Measurements from ENCODE around the gene NAXD.
A peak's percentile ranks its signal among the peaks of the same experiment; 100 is the strongest.
"Not testable (repeated sequence)": the region's sequence is repeated elsewhere in the genome, so short reads cannot be mapped to it uniquely, and the experiment has no call there.

NAXD gene

DNA sequence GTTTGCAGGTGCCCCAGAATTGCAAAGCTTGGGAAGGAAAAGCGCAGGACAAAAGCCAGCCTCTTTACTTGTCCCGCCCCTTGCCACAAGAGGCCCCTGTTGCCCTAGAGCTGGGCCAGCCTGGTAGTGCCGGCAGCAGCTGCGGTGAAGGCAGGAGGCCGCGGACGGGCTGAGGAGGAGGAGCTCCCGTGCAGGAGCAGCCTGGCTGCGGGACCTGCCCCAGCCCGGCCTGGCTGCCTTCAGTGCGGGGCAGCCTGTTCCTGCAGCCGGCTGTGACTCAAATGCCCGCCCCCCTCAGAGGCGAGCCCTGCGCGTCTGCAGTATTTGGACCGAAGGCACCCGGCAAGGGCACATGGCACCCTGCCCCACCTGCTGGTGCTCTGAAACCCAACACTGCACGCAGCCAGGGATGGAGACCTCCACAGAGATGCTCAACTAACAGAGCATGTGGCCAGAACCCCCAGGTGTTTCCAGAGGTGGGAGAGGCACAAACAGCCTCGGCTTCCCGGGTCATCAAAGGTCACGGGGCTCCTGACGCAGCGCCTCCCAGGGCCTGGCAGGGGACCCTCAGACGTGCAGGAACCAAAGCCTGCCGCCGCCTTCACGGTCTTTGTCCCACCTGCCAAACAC is 29.7 kb downstream of the NAXD start:
- peak; percentile 86 for DNase-seq (ENCODE audit: low spot score)

DNA sequence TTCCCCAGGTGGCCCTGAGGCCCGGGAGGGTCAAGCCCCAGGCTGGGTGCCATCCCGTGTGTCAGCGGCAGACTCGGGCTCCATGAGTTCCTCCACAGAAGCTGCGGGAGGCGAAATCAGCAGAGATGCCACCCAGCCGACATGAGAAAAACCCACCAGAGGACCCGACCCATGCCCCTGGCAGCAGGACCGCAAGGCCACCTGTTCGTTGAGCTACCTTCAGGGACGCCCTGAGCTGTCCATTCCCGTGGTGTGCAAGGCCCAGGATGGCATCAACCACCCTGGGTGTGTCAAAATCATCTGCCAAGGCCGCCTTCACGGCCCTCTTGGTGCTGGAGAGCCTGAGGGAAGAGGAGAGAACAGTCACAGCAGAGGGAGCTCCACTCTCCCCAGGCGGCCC is 30.4 kb downstream of the NAXD start:
- no peak for DNase-seq (ENCODE audit: low spot score)

DNA sequence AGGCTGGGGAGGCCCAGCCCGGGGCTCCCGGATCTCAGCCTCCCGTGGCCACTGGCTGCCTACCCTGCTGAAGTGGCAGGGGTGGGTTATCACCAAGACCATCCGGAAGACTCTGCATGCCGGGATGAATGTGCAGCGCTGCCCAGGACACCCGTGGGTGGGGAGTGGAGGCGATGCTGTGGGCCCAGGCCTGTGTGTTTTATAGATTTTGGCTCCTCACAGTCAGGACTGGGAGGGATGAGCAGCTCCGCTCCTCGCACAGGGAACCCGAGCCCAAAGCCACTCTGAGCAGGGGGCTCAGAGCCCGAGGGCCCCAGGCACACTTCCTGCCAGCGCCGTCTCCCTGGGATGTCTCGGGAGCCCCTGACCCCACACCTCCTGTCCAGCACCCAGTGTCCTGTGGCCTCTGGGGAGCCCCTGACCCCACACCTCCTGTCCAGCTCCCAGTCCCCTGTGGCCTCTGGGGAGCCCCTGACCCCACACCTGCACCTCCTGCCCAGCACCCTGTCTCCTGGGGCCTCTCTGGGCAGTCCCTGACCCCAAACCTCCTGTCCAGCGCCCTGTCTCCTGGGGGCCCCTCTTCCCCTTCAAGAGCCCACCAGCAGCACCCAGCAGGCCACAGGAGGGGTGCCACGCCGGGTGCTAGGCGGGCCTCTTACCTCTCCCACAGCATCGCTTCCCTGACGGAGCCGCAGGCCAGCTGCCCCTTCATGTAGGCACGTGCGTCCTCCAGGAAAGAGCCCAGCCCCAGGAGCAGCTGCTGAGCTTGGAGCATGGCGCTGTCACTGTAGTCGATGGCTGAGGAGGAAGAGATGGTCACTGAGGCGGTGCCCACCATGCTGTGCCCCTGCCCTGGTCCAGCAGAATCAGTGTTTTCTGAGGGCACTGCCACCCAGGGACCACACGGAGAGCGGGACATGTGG is 31.4 kb downstream of the NAXD start:
- no peak for DNase-seq (ENCODE audit: low spot score)

DNA sequence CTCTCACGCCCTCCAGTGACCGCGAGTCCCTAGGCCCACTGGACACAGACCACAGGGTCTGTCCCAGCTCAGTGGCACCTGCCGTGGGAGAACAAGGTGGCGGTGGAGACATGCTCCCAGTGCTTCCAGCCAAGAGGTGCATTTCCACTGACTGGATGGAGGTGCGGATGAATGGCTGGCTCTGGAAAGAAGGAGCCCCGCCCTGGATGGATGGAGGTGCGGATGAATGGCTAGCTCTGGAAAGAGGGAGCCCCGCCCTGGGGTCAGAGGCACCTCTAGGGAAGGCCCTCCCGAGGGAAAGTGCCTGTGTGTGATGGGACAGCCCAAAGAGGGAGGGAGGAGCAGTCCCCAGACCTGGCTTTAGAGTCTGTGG is 32.0 kb downstream of the NAXD start:
- no peak for DNase-seq (ENCODE audit: low spot score)

DNA sequence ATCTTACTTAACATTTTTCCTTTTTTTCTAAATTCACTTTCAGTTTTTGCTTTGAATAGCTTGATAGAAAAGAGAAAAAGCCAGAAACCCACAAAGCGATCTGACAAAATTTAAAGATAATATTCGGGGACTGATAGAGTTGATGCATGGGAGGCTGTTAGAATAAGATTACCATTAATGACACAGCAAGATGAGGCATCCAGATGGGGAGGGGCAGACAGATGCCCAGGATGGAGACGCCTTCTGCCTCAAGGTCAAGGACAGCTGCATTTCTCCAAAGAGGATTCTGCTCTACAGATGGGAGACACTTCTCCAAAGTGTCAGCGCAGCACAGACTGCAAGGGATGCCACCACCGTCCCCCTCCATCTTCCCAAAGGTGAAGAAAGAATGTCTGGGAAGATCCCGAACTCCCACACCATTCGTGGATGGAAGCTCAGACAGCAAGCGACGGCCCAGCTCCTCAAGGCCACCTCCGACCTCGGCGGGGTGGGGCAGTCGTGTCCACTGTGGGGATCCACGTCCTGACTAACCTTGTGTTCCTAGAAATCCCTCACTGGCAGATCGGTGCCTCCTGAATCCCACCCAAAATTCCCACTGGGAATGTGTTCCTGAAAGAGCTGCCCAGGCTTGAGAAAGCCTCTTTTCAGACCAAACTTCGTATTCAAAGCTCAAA is 32.9 kb downstream of the NAXD start:
- no peak for DNase-seq (ENCODE audit: low spot score)

DNA sequence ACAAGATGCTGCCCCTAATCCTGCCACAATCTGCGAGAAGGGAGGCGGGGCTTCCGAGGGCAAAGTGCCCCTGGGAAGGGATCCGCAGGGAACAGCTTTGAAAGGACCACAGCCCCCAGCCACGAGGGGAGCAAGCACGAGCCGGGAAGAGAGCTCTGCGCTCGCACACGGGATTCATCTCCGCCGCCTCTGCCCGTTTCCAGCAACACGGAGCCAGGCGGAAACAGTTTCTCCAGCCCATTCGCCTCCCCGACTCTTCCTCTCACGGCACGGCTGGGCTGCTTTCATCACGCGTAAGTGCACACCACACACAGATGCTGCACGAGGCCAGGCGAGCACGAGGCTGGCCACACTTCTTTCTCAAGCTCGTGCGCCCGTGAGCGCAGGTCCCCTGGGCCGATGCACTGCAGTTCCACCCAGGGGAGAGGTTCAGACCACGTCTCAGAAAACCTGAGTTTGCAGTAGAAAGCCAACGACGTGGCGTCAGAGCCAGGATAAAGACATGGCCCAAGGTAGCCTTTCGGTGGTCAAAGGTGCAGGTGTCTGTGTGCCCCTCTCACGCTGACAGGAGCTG is 33.6 kb downstream of the NAXD start:
- no peak for DNase-seq (ENCODE audit: low spot score)

DNA sequence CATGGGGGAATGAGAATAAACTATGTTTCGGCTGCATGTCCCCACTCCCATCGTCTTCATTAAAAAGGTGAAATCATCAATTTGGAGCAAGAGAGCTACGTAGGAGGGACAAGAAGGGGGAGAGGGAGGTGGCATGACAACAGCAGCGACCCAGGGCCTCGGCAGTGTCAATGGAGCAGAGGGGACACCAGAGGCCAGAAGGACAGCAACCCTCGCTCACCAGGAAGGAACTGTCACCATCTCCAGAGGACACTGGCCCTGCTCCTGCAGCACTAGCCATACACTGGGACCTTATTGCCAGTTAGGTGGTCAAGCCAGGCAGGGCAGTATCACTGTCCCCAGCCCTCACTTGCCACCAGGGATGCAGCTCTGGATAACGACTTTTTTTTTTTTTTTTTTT is 34.2 kb downstream of the NAXD start:
- DNase-seq (ENCODE audit: low spot score): no peak

DNA sequence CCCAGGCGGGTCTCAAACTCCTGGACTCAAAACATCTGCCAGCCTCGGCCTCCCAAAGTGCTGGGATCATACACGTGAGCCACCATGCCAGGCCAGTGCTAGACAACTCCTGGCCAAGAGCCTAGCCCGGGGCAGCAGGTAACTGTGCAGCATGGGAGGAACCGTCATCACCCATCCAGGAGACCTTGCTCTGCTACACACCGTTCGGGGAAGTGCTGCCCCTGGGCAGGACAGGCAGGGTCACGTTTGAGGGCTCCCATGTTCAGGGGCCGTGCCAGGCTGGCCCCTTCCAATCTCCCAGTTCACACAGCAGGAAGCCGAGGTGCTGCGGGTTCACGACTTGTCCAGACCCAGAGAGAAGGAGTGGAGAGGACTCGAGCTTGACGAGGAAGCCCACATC is 35.1 kb downstream of the NAXD start:
- no peak for DNase-seq (ENCODE audit: low spot score)

DNA sequence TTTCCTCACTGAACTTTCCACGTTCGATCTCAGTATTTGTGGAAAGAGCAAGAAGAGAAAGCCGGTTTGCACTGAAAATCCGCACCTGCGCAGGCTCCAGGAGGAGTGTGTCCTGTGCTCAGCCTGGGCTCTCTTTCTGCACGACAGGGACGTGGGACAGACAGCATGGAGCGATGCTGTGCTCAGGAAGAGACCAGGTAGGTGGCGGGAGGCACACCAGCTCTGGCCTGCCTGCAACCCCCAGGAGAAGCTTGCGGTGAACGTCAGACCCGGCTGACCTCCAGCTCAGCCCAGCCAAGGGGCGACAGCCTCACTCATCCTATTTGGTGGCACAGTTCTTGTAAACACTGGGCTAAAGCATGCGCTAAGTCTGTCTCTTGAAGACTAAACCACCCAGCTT is 35.9 kb downstream of the NAXD start:
- DNase-seq (ENCODE audit: low spot score): no peak

DNA sequence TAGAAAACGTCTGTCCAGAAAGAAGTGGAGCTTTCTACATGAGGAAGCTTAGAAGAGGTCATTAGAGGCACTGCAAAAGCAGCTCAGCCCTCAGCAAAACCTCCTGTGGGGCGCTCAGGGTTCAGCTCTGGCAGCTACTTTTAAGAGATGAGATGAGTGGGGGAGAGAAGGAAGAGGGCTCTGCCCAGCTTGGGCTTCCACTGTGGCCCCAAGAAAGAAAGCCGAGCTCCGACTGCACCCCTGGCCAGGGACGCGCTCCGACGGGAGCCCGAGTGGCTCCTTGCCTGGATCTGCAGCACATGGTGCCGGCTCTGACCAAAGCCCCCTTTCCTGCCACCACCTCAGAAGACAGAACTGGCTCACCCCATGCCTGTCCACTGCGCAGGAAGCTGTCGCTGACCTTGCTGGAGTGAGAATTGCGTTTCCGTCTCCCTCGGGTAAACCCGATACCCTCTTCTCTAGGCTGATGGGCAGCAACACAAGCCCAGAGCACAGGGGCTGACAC is 36.4 kb downstream of the NAXD start:
- DNase-seq (ENCODE audit: low spot score): no peak

DNA sequence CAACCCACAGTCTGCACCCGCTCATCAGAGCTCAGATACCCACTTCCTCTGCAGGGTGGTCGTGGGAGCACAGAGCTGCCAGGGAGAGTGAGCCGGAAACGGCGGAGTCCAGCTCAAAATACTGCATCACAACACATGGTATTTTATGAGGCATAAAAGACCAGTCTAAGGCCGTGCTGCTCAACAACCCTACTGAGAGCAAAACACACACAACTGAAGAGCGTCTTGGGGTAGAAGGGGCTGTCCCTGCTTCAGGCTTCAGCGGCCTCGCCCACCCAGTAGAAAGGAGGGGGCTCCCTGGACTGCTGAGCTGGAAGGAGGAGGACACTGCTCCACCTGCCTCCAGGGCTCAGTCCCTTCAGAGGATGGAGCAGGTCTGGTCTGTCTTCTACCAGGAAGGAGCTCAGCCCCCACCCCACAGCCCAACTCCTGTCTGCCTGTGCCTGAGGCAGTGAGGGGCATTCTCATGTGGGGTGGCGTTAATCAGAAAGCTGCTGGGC is 36.9 kb downstream of the NAXD start:
- no peak for DNase-seq (ENCODE audit: low spot score)

DNA sequence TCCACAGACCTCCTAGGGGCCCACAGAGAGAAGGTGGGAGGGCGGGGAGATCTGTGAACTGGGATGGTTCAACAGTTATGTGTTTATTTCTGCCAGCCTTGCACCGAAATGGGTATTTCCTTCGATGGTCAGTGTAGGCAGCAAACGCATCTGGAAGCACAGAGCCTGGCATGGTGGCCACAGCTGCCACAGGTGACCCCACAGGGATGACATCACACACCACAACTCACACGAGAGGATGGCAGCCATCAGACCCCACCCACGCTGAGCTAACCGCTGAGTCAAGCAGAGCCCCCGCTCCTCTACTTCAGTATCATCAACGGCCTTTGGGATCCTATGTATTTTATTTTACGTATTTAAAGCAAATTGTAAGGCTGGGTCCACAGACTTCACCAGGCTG is 37.4 kb downstream of the NAXD start:
- no peak for DNase-seq (ENCODE audit: low spot score)

DNA sequence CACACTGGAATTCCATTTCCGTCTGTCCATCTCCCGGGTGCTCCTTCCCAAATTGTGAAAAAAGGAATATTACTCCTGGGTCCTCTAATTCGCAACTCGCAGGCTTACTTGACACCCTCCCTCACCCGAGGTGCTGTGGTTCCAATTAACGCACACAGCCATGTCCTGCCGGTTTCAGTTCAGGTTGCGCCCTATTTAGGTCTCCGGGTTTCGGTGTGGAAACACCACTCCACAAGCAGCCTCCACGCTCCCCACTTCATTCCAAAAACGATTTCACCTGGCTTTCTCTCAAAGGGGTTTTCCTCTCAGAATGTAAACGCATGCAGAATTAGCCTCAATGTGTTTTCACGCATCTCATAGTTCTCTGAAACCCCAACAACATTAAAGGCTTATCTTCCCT is 37.9 kb downstream of the NAXD start:
- no peak for DNase-seq (ENCODE audit: low spot score)

DNA sequence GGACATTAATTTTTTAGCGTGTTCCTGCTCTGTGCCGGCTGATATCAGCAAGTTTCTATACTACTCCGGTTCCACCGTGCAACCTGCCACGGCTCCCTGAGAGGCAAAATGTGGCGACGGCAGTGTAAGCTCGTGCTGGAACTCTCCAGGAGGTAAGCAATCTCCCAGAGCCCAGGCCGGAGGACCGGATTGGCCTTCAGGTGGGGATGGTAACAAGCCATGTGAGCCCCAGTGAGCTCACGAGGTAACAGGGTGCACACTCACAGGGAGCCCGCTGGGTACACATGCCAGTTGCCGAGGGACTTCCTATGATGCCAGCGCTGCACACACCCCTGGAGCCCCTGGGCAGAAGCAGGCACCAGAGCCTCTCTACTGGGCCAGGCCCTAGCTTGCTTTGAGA is 38.5 kb downstream of the NAXD start:
- DNase-seq (ENCODE audit: low spot score): no peak

DNA sequence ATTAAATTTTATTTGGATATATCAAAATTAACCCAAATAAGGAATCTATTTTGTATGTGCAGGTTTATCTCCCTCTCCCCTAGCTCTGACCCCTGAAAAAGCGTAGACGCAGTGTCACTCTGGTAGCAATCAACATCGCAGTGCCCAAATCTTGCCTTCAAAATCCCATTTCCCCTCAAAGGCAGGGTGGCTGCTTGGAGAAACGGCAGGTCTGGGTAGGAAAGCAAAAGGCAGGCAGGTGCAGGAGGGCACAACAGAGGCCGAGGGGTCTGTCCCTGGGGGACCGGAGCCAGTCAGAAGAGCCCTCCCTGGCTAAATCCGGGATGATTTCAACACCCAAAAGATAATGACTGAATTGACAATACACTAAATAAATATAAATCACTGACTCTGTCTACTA is 41.9 kb downstream of the NAXD start:
- DNase-seq (ENCODE audit: low spot score): no peak

DNA sequence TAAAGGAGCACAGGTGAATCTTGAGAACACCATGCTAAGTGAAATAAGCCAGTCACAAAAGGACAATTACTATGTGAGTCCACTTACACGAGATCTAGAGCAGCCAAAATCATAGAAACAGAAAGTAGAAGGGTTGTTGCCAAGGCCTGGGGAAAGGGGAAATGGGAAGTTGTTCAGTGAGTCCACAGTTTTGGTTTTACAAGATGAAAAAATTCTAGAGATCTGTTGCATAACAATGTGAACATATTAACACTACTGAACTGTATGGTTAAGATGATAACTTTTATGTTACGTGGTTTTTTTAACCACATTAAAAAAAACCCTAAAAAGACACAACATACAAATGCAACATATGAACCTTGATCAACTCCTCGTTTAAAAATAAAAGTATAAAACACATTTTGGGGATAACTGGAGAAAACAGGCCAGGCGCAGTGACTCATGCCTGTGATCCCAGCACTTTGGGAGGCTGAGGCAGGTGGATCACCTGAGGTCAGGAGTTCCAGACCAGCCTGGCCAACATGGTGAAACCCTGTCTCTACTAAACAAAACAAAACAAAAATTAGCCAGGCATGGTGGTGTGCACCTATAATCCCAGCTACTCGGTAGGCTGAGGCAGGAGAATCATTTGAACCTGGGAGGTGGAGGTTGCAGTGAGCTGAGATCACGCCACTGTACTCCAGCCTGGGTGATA is 43.0 kb downstream of the NAXD start:
- DNase-seq (ENCODE audit: low spot score): not testable (repeated sequence)

DNA sequence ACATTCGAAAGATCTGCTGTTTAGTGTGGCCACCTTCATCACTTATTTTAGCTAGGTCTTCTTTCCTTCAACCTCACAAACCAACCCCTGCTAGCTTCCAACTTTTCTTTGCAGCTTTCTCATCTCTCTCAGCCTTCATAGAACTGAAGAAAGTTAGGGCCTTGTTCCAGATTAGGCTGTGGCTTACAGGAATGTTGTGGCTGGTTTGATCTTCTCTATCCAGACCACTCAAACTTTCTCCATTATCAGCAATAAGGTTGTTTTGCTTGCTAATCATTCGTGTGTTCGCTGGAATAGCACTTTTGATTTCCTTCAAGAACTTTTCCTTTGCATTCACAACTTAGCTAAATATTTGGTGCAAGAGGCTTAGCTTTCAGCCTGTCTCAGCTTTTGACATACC is 45.9 kb downstream of the NAXD start:
- no peak for DNase-seq (ENCODE audit: low spot score)

DNA sequence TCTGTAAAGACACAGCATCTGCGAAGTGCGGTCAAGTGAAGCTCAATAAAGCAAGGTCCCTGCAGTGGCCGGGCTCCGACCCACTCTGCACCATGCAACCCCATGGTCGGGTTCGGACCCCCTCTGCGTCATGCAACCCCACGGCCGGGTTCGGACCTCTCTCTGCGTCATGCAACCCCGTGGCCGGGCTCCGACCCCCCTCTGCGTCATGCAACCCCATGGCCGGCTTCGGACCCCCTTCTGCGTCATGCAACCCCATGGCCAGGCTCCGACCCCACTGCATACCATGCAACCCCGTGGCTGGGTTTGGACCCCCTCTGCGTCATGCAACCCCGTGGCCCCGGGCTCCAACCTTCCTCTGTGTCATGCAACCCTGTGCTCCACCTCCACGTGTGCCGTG is 46.7 kb downstream of the NAXD start:
- DNase-seq (ENCODE audit: low spot score): no peak

DNA sequence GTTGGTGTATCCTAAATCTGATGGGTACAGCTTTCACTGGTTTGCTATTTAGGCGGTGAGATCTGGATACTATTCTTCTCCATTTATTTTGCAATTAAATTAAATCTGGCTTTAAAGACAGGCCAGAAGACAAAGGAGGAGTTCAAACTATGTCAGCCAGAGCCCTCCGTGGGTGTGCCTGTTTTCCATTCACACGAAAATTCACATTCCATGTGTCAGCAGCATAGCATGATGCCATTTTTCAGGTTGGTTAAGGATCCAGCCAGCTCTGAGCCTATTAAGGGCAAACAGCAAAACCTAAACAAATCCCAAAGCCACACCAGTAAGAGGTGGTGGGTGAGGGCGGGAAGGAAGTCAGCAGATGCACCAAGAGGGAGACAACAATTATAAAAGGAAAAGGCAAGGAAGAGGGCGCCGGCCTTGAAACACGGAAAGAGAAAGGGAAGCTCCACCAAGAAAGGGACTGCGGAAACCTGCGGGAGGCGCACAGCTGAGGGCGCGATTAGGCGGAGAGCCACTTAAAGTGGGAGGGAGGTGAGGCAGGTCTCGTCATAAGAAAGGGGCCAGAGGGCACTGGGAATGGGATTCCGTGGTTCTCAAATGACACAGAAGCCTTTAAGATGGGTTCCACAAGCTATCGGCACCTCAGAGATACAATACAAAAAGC is 47.6 kb downstream of the NAXD start:
- no peak for DNase-seq (ENCODE audit: low spot score)

DNA sequence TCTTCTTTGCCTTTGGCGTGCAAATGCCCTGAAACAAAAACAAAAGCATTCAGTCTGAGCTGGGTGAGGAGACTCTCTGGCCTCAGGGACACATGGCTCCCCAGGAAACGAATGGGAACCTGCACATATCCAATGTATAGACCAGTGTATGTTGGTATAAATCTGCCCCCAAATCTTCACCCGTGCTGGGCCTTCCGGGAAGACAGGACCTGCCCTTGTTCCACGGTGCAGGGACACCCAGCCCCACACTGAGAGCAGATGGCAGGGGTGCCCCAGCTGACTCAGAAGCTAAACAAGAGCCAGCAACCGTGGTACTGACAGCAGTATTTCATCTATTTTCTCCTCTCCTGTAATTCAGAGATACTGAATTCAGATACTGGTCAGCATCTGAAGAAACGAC is 48.1 kb downstream of the NAXD start:
- no peak for DNase-seq (ENCODE audit: low spot score)

DNA sequence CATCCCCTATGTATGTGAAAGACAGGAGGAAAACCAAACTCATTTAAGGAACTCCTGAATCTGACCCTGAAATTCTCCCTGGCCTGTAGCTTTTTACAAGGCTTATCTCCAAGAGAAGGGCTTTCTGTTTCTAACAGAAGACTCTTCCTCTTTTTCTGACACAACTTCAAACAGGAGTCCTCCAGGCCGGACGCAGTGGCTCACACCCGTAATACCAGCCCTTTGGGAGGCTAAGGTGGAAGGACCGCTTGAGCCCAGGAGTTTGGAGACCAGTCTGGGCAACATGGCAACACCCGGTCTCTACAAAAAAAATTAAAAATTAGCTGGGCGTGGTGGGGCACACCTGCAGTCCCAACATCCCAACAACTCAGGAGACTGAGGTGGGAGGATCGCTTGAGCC is 48.7 kb downstream of the NAXD start:
- DNase-seq (ENCODE audit: low spot score): no peak
